Stimulated activated effector memory CD8-positive, alpha-beta T cell treated with anti-CD3 and anti-CD28 coated beads, Interleukin-12 subunit alpha, Interleukin-12 subunit beta, amount 100 ng/mL, for 72 hours (primary cell): ENCODE measurements around the gene ITSN2.

ENCODE experiments used
- ATAC-seq: fragments of 150-1000 bp; cut with Tn5 transposase; 2 replicates; pipeline ENCODE4 v1.10.0; 2021
- DNase-seq, 2 donors: peaks; one replicate each; pipeline ENCODE4 v3.0.0; 2021 to 2022; ENCODE audit warnings: low spot score in 2 of 2
- H3K27ac Mint-ChIP-seq: one replicate; pipeline ENCODE4 v1.8.0; 2022; ENCODE audit warnings: mild to moderate bottlenecking, mixed read lengths
- H3K36me3 Mint-ChIP-seq: one replicate; pipeline ENCODE4 v1.8.0; 2022; ENCODE audit warnings: mild to moderate bottlenecking, mixed read lengths
- H3K4me1 Mint-ChIP-seq: one replicate; pipeline ENCODE4 v1.8.0; 2022; ENCODE audit warnings: mixed read lengths
- H3K4me3 Mint-ChIP-seq: one replicate; pipeline ENCODE4 v1.8.0; 2022; ENCODE audit warnings: mild to moderate bottlenecking, mixed read lengths
- H3K9me3 Mint-ChIP-seq: one replicate; pipeline ENCODE4 v1.8.0; 2022; ENCODE audit warnings: mixed read lengths

The ITSN2 gene

DNA sequence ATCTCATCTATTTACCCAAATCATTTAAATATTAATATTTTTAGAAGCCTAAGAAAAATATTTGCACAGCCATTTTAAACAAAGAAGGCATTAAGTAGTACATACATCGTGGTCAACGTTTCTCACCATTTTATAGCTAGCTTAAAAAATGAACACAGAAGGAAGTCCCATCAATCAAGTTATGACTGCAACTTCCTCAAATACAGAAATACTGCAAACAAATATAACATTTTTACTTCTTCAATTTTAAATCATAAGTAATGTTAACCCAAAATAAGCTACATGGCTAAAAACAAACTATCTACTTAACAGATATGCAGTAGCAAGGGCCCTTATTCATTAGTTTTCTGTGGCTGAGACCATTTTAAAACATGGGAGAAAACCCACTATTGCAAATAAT lies 30.6 kb downstream of the ITSN2 start:
- ATAC-seq: no peak
- no peak for DNase-seq
- Mint-ChIP-seq H3K36me3 (no peaks in the 10 kb centered on the region), H3K4me3 (no peak overlapping the region), H3K4me1 (peaks cover 32% of the 10 kb centered on the region), H3K27ac (no peak overlapping the region), H3K9me3 (no peaks in the 10 kb centered on the region)

DNA sequence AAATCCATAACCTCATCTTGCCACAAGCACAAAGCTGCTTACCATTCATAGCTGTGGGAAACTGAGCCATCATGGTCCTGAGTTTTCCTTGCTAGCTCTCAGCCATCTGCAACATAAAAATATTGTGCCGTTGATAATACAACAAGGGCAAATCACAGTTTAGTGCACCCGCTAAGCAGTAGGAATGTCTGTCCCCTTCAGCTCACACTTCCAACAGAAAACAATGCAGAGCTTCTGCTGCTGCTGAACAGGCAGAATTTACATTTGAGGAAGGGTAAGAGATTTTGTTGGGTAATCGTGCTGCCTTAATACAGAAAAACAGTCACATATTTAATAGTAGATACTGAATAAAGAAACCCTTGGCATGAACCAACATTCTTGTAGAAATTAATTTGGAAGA lies 32.3 kb downstream of the ITSN2 start:
- H3K4me3 Mint-ChIP-seq: no peak overlapping the region
- DNase-seq (no peak), ATAC-seq (no peak)
- no peaks in the 10 kb centered on the region for H3K36me3 Mint-ChIP-seq
- no peaks in the 10 kb centered on the region for H3K9me3 Mint-ChIP-seq
- peaks cover 16% of the 10 kb centered on the region for H3K4me1 Mint-ChIP-seq
- no peak overlapping the region for H3K27ac Mint-ChIP-seq

DNA sequence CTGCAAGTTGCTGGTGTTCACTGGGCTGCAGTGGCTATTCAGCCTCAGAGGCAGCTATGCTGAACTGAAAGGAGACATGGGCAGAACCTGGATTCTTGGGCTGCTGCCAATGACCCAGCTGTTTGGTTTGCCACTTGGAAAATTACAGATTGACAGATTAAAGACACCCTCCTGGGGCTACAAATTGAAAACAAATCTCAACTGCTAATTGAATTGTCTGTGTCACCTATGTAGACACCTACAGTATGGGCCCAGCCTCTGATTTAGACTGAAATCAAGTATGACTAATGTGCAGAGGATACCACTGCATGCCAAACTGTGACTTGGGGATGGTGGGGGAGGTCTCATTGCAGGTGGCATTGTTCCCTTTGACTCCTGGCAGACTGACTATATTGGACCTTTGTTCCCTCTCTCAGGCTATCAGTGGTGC lies 42.8 kb downstream of the ITSN2 start:
- Mint-ChIP-seq H3K9me3 (no peaks in the 10 kb centered on the region), H3K4me1 (peaks cover 42% of the 10 kb centered on the region), H3K36me3 (peaks cover 32% of the 10 kb centered on the region), H3K27ac (peak overlapping the region; percentile 37), H3K4me3 (no peak overlapping the region)
- DNase-seq (no peak), ATAC-seq (peak; percentile 63)

DNA sequence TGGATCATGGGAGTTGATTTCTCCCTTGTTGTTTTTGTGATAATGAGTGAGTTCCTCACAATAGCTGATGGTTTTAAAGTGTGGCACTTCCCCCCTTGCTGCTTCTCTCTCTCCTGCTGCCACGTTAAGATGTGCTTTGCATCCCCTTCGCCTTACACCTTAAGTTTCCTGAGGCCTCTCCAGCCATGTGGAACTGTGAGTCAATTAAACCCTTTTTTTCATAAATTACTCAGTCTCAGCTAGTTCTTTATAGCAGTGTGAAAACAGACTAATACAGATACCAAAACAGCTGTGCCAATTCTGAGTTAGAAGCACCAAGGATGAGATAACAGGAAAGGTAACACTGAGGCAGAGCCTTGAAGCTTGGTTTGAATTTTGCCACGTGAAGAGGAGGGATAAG lies 44.7 kb downstream of the ITSN2 start:
- peak overlapping the region; percentile 11 for H3K4me3 Mint-ChIP-seq
- peak overlapping the region; percentile 13 for H3K27ac Mint-ChIP-seq
- DNase-seq (peak in 1 of 2 donors; percentile 65), ATAC-seq (peak; percentile 82)
- H3K9me3 Mint-ChIP-seq: no peaks in the 10 kb centered on the region
- peaks cover 42% of the 10 kb centered on the region for H3K4me1 Mint-ChIP-seq
- H3K36me3 Mint-ChIP-seq: peaks cover 50% of the 10 kb centered on the region

DNA sequence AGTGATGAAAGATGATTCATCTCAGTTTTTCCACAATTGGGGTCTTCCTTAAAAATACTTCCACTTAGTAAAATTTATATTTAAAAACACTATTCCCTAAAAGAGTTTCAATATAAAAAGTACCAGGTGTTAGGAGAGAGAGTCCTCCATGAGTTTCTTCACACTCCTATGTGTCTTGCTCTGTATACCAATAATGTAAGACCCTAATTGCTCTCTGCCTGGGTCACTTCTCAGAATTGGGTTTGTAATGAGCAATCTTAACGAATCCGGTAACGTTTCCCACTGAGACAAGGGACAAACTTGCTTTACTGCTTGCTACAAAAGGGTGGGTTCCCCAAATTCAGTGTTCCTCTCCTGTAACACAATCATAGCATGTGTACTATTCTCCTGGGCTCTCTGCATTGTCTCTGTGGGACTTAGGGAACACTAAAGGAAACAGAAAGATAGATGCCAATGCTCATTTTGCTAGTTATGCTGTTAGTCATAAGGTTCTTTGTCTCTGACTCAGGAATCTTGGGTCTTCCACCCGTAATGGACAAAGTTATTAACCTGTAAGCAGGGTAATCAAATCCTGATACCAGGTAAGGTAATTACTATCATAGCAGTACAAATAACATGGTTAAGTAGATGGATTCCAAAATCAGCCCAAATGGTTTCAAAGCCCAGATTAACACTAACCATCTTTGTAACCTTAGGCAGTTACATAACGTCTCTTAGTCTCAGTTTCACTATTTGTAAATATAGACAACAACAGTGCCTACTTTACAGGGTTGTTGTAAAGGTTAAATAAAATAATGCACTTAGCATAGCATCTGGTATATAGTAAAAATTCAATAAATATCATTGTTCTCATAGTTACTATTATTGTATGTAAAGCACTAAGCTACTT lies 46.3 kb downstream of the ITSN2 start:
- ATAC-seq: peak; percentile 77
- H3K36me3 Mint-ChIP-seq: peaks cover 59% of the 10 kb centered on the region
- H3K4me3 Mint-ChIP-seq: peak overlapping the region; percentile 28
- no peaks in the 10 kb centered on the region for H3K9me3 Mint-ChIP-seq
- peak in 1 of 2 donors; percentile 67 for DNase-seq
- peaks cover 33% of the 10 kb centered on the region for H3K4me1 Mint-ChIP-seq
- peak overlapping the region; percentile 66 for H3K27ac Mint-ChIP-seq

DNA sequence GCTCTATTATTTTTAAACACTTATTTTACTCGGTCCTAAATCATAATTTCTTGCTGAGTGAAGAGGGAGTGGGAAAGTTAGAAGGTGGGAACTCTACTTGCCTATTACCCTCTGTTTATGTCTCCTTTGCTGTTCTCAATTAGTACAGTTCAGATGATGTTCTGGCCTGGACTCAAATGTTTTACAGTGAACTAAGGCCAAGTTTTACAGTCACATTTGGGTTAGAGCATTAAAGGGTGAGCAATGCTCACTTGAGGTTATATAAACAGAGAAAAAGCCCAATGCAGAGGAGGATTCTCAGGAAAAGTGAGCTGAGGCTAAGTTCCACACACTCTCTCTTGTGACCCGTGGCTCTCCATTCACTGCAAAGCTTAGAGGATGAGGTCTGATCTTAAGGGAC lies 52.4 kb downstream of the ITSN2 start:
- no peak for DNase-seq
- H3K36me3 Mint-ChIP-seq: peaks cover 98% of the 10 kb centered on the region
- no peak for ATAC-seq
- no peak overlapping the region for H3K4me3 Mint-ChIP-seq
- no peaks in the 10 kb centered on the region for H3K9me3 Mint-ChIP-seq
- no peak overlapping the region for H3K27ac Mint-ChIP-seq
- no peaks in the 10 kb centered on the region for H3K4me1 Mint-ChIP-seq

DNA sequence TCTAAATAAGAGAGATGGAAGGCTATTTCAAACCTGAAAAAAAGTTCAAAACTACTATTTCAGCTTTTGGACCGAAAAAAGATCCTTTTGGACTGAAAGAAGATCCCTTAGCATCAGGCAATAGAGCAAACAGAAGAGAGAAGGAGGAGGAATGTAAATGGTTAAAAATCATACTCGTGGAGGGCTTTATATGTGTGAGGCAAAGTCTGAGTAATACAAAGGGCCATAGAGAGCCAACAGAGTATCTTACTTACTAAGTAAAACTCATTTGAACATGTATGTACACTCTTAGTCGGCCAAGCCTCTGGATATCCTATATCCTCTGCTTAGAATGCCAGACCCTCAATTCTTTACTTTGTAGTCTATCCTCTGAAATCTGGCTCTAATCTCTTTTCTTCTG lies 55.7 kb downstream of the ITSN2 start:
- ATAC-seq (no peak), DNase-seq (no peak)
- no peaks in the 10 kb centered on the region for H3K9me3 Mint-ChIP-seq
- H3K4me1 Mint-ChIP-seq: no peaks in the 10 kb centered on the region
- H3K36me3 Mint-ChIP-seq: peaks cover 98% of the 10 kb centered on the region
- H3K4me3 Mint-ChIP-seq: no peak overlapping the region
- peak overlapping the region; percentile 30 for H3K27ac Mint-ChIP-seq

DNA sequence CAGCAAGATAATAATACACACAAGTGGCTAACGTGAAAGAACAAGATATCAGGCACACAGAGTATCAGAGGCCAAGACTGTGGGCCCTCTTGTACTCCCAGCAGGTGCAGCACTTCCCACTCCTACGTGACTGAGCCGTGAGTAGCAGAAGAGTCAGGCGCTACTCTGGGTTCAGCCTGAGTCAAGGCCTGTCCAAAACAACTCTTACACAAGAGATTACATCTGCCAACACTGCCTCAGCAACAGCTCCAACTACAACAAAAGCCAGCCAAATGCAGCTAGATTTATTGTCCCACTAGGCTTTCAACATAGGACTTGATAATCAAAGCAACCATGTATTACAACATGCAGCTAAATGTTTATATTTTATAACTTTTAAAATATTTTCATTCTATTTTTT lies 56.2 kb downstream of the ITSN2 start:
- no peak overlapping the region for H3K4me3 Mint-ChIP-seq
- H3K27ac Mint-ChIP-seq: peak overlapping the region; percentile 30
- H3K9me3 Mint-ChIP-seq: no peaks in the 10 kb centered on the region
- DNase-seq (no peak), ATAC-seq (no peak)
- no peaks in the 10 kb centered on the region for H3K4me1 Mint-ChIP-seq
- peaks cover 98% of the 10 kb centered on the region for H3K36me3 Mint-ChIP-seq

DNA sequence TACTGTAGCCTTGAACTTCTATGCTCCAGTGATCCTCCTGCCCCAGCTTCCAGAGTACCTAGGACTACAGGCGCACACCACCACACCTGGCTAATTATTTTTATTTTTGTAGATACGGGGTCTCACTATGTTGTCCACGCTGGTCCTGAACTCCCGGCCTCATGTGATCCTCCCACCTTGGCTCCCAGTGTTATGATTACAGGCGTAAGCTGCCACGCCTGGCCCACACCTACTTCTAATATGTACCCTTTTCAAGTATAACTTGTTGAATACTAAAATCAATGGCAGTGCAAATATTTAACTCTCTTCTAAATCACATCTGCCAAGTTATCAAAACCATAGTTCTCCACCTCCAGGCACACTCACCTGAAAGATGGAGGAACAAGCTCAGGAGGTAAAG lies 58.7 kb downstream of the ITSN2 start:
- Mint-ChIP-seq H3K36me3 (peaks cover 98% of the 10 kb centered on the region), H3K27ac (no peak overlapping the region), H3K4me1 (no peaks in the 10 kb centered on the region), H3K4me3 (no peak overlapping the region), H3K9me3 (no peaks in the 10 kb centered on the region)
- DNase-seq (no peak), ATAC-seq (no peak)

DNA sequence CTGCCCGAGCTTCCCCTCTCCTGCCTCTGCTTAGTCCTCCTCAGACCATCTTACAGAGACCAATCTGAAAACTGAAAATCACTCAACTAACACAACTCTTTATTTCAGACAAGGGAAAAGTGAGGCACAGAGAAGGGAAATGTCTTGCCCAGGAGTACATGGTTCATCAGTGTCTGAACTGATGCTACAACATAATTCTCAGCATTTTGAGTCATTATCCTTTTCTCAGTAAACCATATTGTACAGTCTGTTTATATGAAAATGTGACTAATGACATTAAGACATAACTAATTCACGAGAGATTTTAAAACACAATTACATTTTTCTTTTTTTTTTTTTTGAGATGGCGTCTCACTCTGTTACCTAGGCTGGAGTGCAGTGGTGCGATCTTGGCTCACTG lies 62.7 kb downstream of the ITSN2 start:
- no peak for ATAC-seq
- no peaks in the 10 kb centered on the region for H3K9me3 Mint-ChIP-seq
- peaks cover 100% of the 10 kb centered on the region for H3K36me3 Mint-ChIP-seq
- DNase-seq: no peak
- H3K4me1 Mint-ChIP-seq: no peaks in the 10 kb centered on the region
- no peak overlapping the region for H3K4me3 Mint-ChIP-seq
- peak overlapping the region; percentile 71 for H3K27ac Mint-ChIP-seq

DNA sequence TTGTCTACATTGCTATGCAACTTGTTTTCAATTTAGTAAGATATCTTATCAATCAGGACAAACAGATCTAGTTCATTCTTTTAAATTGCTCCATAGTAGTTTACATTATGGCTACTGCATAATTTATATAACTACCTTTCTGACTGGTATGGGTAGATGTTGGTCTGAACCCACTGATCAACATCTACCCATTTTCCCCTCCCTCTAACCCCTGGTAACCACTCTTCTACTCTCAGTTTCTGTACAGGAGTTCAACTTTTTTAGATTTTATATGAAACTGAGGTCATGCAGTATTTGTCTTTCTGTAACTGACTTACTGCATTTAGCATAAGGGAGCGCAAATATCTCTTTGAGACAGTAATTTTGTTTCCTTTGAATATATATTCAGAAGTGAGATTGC lies 73.2 kb downstream of the ITSN2 start:
- Mint-ChIP-seq H3K27ac (no peak overlapping the region), H3K4me3 (no peak overlapping the region), H3K36me3 (peaks cover 55% of the 10 kb centered on the region), H3K9me3 (no peaks in the 10 kb centered on the region), H3K4me1 (peaks cover 18% of the 10 kb centered on the region)
- ATAC-seq: peak; percentile 83
- no peak for DNase-seq

DNA sequence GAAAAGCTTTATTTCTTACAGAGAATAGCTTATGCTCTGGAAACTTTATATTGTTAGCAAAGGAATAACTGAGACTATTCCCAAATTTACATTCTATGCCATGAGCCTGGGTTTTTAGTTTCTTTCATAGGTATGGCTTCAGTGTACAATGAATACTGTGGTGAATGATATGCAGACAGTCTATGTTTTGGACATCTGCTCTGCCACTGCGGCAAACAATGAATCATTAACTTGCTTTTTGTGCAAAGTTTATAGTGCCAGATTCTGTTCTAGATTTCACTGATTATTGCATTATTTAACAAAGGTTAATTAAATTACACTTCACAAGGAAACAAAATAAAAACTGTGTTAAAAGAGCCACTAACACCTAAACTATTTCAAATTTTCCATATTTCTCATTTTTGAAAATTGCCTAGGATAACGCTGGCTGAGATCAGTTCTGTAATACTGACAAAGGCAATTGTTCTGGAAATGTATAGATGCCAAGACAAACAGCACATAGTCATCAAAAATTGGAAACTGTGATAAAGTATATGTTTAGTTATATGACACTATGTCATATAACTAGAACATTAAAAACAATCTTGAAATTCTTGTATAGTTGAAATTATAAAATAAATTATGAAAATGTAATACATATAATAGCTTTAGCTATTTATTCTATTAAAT lies 74.7 kb downstream of the ITSN2 start:
- ATAC-seq (no peak), DNase-seq (no peak)
- no peak overlapping the region for H3K27ac Mint-ChIP-seq
- peaks cover 44% of the 10 kb centered on the region for H3K36me3 Mint-ChIP-seq
- H3K9me3 Mint-ChIP-seq: no peaks in the 10 kb centered on the region
- H3K4me1 Mint-ChIP-seq: peaks cover 15% of the 10 kb centered on the region
- H3K4me3 Mint-ChIP-seq: no peak overlapping the region

DNA sequence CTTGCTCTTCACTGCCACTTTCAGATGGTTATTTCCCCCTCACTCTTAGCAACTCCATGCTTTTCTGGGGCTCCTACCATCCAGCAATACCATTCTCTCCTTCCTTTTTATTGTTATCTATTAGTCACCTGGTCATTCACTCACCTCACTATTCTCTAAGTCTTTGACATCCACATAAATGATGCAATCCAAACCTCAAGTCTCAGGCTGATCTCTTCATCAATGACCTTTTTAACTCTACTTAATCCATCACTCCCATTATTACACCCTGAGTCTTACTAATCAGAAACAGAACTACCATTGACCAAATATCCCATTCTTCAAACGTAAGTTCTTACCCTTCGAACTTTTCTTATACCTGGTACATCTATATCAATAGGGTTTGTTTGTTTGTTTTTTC lies 79.7 kb downstream of the ITSN2 start:
- DNase-seq (no peak), ATAC-seq (no peak)
- no peak overlapping the region for H3K4me3 Mint-ChIP-seq
- no peaks in the 10 kb centered on the region for H3K4me1 Mint-ChIP-seq
- peaks cover 39% of the 10 kb centered on the region for H3K36me3 Mint-ChIP-seq
- H3K9me3 Mint-ChIP-seq: no peaks in the 10 kb centered on the region
- H3K27ac Mint-ChIP-seq: no peak overlapping the region

DNA sequence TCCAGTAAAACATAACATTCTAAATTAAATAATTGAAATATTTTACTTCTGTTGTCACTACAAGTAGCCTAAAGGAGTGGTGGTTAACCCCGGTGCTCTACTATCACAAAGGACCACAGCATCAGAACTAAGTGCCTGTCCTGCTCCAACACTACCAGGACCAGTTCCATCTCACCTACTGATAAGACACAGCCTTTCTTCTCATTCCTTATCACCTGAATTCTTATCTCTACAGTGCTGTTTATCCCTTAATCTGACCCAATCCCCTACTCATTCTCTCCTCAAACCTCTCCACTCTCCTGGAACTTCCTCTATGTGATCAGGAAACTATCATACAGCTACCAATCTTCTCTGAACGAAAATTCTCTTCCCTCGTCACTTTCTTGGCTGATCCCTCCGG lies 80.2 kb downstream of the ITSN2 start:
- Mint-ChIP-seq H3K27ac (no peak overlapping the region), H3K4me3 (no peak overlapping the region), H3K36me3 (peaks cover 39% of the 10 kb centered on the region), H3K9me3 (no peaks in the 10 kb centered on the region), H3K4me1 (no peaks in the 10 kb centered on the region)
- DNase-seq (no peak), ATAC-seq (no peak)

DNA sequence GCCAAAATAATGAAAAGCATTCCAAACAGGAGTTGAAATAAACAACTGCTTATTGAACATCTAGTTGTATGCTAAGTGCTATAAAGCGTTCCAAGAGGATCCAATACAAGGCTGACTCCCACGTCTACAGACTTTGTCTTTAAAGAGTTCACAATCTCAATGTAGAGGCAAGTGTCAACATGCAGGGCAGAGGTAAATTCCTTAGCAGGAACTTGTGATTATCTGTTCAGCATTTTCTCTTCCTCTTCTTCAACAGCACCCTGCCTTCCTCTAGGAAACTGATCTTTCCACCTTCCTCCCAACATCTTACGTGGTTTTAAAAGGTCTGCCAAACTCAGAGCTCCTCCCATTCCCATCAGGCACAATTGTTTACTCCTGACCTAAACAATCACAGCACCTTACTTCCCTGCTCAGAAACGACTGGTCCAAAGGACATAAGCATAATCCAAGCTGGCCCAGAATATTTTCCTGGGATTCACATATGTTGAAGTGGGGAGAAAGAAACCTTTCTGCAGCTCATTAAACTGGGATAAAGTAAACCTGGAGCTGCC lies 83.9 kb downstream of the ITSN2 start:
- H3K36me3 Mint-ChIP-seq: peaks cover 65% of the 10 kb centered on the region
- ATAC-seq: no peak
- no peak overlapping the region for H3K27ac Mint-ChIP-seq

DNA sequence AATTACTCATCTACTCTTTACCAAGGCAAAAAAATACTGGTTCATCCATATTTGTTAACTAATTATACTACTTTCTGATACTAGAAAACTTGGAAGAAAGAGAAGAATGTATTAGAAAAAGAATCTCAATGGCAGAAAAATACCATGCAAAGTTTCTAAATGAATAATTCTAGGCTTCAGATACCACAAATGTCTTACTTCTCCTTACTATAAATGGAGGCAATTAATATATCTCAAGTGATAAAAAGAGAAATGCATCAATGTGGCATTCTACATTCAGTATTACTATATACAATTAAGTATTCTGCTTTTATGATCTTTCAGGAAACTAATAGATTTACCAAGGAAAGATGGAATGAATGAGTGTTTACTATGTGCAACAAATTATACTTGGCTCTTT lies 85.5 kb downstream of the ITSN2 start:
- no peak overlapping the region for H3K27ac Mint-ChIP-seq
- H3K9me3 Mint-ChIP-seq: no peaks in the 10 kb centered on the region
- peaks cover 5% of the 10 kb centered on the region for H3K4me1 Mint-ChIP-seq
- ATAC-seq: no peak
- H3K4me3 Mint-ChIP-seq: no peak overlapping the region
- peaks cover 81% of the 10 kb centered on the region for H3K36me3 Mint-ChIP-seq
- DNase-seq: no peak

More for the DNA sequence above, 83.9 kb downstream of the ITSN2 start:
- H3K4me1 Mint-ChIP-seq: no peaks in the 10 kb centered on the region
- no peak overlapping the region for H3K4me3 Mint-ChIP-seq
- H3K9me3 Mint-ChIP-seq: no peaks in the 10 kb centered on the region
- no peak for DNase-seq
